Measurements from ENCODE around the gene RRM2.

DNA sequence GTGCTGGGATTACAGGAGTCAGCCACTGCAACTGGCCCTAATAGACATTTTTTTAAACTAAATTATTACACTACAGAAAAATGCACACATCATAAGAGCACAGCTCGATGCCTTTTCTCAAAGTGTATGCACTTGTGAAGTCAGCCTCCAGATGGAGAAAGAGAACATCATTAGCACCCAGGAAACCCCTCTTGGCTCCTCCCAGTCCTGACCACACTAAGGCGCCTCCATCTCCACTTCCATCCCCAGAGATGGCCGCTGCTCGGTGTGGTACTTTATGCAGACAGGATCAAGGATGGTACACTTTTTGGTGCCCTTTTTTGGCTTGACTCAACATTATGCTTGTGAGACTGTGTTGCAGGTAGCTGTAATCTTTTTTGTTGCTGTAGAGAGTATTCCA, 34.8 kb downstream of the RRM2 start:
- TF ChIP-seq CTCF (IDR thresholded peaks at IDR 0.05; ENCODE audit: poor library complexity) (no peak), EZH2phosphoT487 (IDR thresholded peaks at IDR 0.05; ENCODE audit: low read depth, severe bottlenecking, unreplicated experiment) (no peak), EZH2 (IDR thresholded peaks at IDR 0.05; ENCODE audit: borderline replicate concordance) (no peak)
